Panc1 (cell line): ENCODE data around the gene CSMD2.

Source experiments
- CTCF ChIP-seq: fragments of 450-650 bp; IDR thresholded peaks from 2 replicates; pipeline ENCODE4 v1.5.1; 2017; ENCODE audit warnings: mild to moderate bottlenecking
- SIN3A ChIP-seq: IDR thresholded peaks from 2 replicates; pipeline ENCODE4 v1.6.1; 2012; ENCODE audit warnings: low read depth, mild to moderate bottlenecking, low read length, moderate library complexity, borderline replicate concordance; ENCODE audit not compliant: insufficient read depth

GRCh38 chr1:33850481-33850880 is 314.5 kb downstream of the CSMD2 start:
- no peak for TF ChIP-seq SIN3A
- TF ChIP-seq CTCF, result no peak
